Activated CD8-positive, alpha-beta memory T cell treated with anti-CD3 and anti-CD28 coated beads for 36 hours (primary cell): Measurements from ENCODE around the gene STAP1. TPM values are rescaled to one million over a fixed set of nuclear protein-coding genes. Genes with fewer than 3 reads are reported as not detected.
"Not testable (repeated sequence)": the region's sequence is repeated elsewhere in the genome, so short reads cannot be mapped to it uniquely, and the experiment has no call there.

Experiments used
- CTCF ChIA-PET: fragments of 350-600 bp; sonication (Branson Sonifier 250); formaldehyde crosslinking; loops from one replicate; lab custom pipeline; 2021; ENCODE audit warnings: antibody characterized with exemption; lab: Charles Lee
- POLR2A ChIA-PET: fragments of 350-600 bp; sonication (Branson Sonifier 250); formaldehyde crosslinking; loops from one replicate; lab custom pipeline; 2021; ENCODE audit warnings: antibody characterized with exemption; lab: Charles Lee
- total RNA-seq, 2 experiments: library from RNA; stranded (reverse); gene quantifications; one replicate each; pipeline ENCODE4 v1.2.3, GENCODE V29; 2021

Gene STAP1
- total RNA-seq, 2 experiments from 2014 or later, result 1.0 to 1.6 TPM

DNA sequence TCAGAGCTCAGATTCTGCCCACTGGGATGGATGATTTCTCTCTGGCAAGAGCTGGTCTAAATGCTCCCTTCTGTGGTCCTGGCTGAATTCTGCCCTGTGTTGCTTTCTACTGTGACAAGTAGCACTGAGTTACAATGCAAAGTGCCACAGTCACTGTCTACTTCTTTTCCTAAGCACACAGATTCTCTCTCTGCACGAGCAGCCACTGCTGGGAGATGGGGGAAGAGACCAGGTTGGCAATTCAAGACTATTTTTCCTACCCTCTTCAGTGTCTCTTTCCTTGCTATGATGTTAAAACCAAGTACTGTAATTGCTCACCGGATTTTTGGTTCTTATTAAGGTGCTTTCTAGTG lies 45.5 kb downstream of the STAP1 start:
- ChIA-PET CTCF (interaction anchor here (0.9 kb wide), 1 partner anchor 12 kb away, joined by 3 read pairs; no protein-coding TSS in a partner anchor), POLR2A (no interaction called here)

DNA sequence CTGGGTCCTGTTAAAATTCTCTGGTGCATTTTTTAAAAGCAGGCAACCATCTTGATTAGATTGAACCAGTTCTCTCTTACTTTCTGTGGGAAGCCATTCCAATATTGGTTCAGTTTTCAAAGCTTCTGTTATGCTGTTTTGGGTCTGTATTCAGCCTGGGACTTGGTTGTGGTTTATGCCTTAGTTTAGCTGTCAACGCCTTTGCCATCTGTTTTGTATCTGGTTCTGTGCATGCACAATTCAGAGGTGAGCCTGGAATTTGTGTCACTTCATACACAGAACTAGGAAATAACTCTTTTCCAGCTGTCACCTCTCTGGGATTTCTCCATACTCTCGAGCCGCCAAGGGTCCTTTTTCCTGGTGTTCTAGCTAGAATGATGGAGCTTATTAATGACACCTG lies 46.2 kb downstream of the STAP1 start:
- CTCF ChIA-PET, result no interaction called here

DNA sequence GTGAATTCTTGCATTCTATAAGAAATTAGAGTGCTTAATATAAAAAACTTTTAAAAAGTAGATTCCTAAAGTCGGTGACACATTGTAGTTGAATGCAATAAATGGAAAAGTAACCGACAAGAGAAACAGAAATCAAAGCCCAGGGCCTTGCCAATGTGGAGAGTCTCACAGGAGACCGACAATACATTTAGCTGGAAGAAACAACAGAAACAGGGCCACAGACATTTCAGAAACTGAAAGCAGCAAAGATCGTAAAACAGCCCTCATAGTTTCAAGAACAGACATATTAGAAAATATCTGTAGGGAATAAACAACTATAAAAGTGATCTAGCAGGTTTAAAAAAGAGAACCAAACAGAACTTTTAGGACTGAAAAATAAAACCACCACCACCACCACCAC lies 49.5 kb downstream of the STAP1 start:
- ChIA-PET CTCF (no interaction called here), POLR2A (no interaction called here)

More for the DNA sequence above, 46.2 kb downstream of the STAP1 start:
- POLR2A ChIA-PET, result no interaction called here

DNA sequence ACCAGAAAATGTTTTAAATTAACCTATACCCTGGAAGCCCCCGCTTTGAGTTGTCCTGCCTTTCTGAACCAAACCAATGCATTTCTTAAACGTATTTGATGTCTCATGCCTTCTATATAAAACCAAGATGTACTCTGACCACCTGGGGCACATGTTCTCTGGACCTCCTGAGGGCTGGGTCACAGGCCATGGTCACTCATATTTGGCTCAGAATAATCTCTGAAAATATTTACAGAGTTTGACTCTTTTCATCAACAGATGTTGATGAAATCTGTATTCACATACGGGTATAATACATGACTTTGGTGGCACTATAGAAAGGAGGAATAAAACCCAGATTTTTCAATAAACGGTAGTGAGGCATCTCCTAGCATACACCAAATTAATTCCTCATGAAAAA lies 55.7 kb downstream of the STAP1 start:
- ChIA-PET CTCF (no interaction called here), POLR2A (no interaction called here)

DNA sequence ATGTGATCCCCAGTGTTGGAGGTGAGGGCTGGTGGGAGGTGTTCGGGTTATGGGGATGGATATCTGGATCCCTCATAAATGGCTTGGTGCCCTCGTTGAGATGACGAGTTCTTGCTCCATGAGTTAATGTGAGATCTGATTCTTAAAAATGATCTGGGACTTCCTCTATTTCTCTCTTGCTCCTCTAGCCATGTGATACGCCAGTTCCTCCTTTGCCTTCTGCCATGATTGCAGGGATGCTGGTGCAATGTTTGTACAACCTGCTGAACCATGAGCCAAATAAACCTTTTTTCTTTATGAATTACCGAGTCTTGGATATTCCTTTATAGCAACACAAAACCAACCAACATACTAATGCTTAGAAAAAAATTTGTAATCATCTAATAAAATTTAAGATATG lies 56.6 kb downstream of the STAP1 start:
- CTCF ChIA-PET, result no interaction called here
- POLR2A ChIA-PET, result no interaction called here

DNA sequence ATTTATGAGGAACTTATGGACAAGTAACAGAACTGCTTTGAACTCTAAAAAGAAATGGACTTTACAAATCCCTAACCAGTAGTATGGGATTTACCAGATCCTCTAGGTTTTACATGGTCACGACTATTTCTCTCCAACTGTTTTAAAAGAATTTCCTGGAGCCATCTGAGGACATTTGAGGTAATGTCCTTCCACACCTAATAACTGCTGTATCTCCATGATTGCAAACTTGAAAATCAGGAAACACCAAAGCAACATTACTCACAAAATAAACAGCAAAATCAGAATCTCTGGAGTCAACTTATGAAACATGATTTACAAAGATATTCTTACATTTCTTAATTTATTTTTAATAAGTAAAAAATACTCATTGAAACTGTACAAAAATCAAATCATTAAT lies 58.0 kb downstream of the STAP1 start:
- POLR2A ChIA-PET, result no interaction called here
- CTCF ChIA-PET, result no interaction called here

DNA sequence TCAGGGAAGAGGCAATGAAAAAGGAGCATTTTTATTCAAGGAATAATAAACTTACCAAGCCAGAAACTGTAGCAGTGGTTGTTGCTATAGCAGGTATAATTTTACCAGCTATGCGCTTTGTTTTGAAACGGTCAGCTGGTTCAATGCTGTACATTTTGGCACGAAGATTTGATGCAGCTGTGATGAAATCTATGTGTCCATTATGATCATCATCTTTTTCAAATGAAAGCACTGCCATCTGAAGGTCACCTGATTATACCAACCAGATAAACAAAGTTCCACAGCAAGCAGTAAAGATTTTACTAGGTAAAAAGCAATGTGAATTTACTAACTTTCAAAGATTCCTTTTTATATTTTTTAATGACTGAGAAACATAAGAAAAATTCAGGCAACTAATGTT lies 66.4 kb downstream of the STAP1 start:
- ChIA-PET CTCF (no interaction called here), POLR2A (no interaction called here)

DNA sequence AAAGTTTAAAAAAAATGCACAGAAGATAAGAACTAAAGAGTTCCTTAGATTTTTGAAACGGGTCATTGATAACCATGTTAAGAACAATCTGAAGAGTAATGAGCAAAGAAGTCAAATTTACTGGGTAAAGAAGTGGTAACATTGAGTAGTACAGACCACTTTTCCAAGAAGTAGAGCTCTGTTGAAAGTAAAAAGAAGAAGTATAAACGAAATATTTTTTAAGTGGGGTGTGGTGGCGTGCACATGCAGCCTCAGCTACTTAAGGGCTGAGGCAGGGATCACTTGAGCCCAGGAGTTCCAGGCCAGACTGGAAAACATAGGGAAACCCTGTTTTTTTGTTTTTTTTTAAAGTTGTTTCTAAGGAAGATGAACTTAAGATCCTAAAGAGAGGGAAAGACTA lies 74.0 kb downstream of the STAP1 start:
- ChIA-PET POLR2A (no interaction called here), CTCF (no interaction called here)

DNA sequence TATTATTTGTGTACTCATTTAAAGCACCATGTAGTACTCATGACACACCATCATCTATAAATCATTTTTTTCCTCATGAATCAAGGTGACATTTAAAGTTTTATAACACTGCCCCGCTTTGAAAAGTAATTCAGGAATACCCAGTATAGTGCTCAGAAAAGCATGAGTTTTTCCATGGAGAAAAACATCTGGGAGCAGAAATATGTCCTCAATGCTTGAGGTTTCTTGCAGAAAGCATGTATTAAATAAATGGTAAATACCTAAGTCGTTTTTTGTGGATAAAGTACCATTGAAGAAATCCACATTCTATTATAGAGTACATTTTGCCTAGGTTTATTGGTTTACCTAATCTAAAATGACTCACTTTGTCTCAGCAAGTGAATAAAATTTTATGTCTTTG lies 76.2 kb downstream of the STAP1 start:
- ChIA-PET CTCF (no interaction called here), POLR2A (no interaction called here)

DNA sequence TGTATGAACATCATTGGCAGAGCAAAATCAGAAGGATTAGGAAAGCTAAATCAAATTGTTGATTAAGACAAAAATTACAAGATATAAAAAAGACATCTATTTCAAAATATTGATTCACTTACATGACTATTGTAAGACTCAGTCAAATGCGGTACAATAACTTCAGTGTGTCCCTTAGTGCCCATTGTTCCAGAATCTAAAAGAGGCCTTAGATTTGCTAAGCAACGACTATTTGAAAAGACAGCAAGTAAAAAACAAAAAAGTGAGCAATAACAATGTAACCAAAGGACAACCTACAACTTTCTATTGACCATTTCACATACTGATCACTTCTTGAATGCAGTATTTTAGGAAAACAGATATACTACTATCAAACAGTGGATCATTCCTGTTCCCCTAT lies 76.8 kb downstream of the STAP1 start:
- CTCF ChIA-PET, result no interaction called here

DNA sequence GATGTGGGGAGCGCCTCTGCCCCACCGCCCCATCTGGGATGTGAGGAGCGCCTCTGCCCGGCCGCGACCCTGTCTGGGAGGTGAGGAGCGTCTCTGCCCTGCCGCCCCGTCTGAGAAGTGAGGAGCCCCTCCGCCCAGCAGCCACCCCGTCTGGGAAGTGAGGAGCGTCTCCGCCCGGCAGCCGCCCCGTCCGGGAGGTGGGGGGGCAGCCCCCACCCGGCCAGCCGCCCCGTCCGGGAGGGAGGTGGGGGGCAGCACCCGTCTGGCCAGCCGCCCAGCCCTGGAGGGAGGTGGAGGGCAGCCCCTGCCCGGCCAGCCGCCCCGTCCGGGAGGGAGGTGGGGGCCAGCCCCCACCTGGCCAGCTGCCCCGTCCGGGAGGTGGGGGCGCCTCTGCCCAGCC lies 78.5 kb downstream of the STAP1 start:
- CTCF ChIA-PET, POLR2A ChIA-PET: not testable (repeated sequence)

More for the DNA sequence above, 76.8 kb downstream of the STAP1 start:
- POLR2A ChIA-PET, result no interaction called here

DNA sequence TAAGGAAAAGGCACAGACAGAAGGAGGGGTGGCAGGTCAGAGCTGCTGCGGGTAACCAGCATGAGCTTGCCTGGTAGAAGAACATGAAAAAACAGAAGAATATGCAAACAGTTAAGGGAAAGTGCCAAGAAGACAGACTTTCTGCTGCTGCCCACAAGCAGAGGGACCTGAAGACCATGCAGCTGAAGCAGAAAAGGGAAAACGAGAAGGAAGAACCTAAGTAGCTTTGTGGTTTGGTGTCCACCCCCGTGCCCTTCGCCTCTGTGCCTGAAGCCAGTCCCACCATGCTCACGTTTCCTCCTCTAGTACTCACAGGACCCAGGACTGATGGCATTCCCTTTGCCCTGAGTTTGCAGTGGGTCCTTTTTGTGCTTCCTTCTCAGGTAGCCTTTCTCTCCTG lies 79.6 kb downstream of the STAP1 start:
- POLR2A ChIA-PET, result no interaction called here

DNA sequence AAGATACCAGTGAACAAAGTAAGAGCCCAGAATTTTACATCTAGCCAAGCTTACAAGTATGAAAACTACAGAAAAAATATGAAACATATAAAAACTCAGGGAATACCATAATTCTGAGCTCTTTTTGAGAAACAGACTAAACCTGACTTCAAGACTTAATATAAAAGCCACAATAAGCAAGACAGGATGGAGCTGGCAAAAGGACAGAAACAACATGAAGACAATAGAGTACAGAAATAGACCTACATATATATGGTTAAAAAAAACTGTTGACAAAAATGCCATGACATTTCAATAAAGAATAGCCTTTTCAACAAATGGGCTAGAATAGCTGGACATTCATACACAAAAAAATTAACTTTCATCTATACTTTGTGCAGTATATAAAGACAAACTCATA lies 93.0 kb downstream of the STAP1 start:
- ChIA-PET CTCF (no interaction called here), POLR2A (no interaction called here)

More for the DNA sequence above, 79.6 kb downstream of the STAP1 start:
- CTCF ChIA-PET, result no interaction called here

Other genes starting within 250 kb of the STAP1 start
- 10 to 100 TPM; 19.1 to 21.3 TPM for gene CENPC, start 13.2 kb upstream of the STAP1 start, total RNA-seq
- 10 to 100 TPM; 80.8 to 87.0 TPM for gene UBA6, start 142.4 kb downstream of the STAP1 start, total RNA-seq
- gene GNRHR, start 195.7 kb downstream of the STAP1 start, total RNA-seq, result not detected